GM19043 (cell line): ENCODE data around the gene KIAA1328.
"Not testable (repeated sequence)": the region's sequence is repeated elsewhere in the genome, so short reads cannot be mapped to it uniquely, and the experiment has no call there.

Experiments
- ATAC-seq: cut with Tn5 transposase; IDR thresholded peaks from one replicate; pipeline ENCODE4 v1.9.1; 2021; ENCODE audit warnings: low read depth; ENCODE audit not compliant: unreplicated experiment

Gene KIAA1328

DNA sequence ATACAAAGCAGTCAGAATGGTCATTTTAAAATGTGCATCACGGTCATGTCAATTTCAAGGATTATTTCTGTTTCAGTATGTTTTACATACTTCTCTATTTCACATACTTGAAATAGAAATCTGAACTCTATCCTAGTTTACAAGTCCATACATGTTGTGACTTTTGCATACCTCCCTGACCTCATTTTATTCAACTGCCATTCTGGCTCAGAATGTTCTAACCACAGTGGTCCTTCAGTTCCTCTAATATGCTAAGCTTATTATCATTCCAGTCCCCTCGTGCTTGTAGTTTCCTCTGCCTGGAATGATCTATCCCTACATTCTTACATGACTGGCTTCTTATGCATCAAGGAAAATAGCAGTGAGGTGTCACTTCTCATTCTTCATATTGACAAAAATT is 295.6 kb downstream of the KIAA1328 start:
- ATAC-seq = no peak

DNA sequence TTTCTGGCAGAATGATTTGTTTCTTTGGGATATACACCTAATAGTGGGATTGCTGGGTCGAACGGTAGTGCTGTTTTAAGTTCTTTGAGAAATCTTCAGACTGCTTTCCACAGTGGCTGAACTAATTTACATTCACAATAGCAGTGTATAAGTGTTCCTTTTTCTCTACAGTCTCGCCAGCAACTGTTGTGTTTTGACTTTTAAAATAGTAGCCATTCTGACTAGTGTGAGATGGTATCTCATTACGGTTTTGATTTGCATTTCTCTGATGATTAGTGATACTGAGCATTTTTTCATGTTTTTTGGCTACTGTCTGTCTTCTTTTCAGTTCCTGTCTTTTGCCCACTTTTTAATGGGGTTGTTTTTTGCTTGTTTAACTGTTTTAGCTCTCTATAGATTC is 306.2 kb downstream of the KIAA1328 start:
- ATAC-seq = no peak

DNA sequence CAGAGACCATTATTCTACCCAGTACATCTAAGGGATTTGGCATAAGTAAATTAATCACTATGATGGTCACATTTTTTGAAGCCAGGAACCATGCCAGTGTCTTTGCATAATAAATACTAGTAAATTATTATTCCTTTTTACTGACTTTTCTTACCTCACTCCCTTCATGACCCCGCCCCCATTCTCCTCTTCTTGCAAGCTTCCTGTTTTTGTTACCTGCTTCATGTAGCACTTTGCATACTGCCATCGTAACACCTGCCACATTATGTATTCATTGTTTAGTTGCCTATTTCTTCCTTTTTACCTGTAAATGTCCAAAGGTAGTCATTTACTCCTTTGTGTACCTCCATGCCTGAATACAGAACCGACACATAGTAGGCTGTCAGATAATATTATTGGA is 309.5 kb downstream of the KIAA1328 start:
- no peak for ATAC-seq

DNA sequence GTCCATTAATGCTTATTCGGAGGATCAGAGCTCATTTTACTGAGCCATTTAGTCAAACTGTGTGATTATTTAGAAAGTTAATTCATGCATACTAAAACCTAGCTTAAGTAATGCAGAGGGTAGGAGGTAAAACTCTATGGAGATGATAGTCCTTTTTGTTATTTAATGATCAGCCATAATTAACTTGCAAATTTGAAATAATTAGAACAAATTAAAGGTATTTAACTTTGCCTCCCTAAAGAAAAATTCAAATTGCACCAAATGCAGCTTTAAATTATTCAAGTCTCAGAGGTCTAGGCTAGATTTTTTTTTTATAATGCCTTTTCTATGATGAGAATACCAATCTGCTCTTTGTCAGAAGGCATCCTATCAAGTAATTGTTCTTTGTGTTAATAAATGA is 310.9 kb downstream of the KIAA1328 start:
- ATAC-seq = no peak

DNA sequence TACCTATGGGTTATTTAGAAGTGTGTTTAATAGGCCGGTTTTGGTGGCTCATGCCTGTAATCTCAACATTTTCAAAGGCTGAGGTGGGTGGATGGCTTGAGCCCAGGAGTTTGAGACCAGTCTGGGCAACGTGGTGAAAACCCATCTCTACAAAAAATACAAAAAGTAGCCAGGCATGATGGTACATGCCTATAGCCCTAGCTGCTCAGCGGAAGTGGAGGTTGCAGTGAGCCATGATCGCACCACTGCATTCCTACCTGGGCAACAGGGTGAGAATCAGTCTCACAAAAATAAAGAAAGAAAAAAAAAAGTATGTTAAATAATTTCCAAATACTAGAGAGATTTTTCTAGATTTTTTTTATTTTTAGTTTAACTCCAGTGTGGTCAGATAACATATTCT is 316.0 kb downstream of the KIAA1328 start:
- no peak for ATAC-seq

DNA sequence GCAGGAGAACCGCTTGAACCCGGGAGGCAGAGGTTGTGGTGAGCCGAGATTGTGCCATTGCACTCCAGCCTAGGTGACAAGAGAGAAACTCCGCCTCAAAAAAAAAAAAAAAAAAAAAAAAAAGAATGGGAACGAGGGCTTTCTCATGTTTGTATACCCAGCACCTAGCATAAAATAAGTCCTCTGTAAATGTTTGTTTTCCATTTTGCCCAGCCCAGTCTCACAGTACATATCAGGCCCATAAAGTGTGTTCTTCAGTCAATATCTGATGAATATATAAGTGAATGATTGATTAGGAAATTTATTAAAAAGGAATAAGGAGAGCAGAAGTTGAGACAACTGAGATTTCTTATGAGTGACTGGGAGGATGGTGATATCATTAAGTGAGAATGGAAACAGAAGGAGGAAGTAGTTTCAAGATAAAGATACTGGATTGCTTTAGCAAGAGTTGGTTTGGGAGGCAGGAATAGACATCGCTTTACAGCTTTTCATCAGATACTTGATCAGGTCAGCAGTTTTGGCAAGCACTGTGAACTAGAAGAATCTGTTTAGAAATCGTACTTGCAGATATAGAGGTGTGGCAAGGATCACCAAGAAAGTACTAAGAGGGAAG is 327.5 kb downstream of the KIAA1328 start:
- no peak for ATAC-seq

DNA sequence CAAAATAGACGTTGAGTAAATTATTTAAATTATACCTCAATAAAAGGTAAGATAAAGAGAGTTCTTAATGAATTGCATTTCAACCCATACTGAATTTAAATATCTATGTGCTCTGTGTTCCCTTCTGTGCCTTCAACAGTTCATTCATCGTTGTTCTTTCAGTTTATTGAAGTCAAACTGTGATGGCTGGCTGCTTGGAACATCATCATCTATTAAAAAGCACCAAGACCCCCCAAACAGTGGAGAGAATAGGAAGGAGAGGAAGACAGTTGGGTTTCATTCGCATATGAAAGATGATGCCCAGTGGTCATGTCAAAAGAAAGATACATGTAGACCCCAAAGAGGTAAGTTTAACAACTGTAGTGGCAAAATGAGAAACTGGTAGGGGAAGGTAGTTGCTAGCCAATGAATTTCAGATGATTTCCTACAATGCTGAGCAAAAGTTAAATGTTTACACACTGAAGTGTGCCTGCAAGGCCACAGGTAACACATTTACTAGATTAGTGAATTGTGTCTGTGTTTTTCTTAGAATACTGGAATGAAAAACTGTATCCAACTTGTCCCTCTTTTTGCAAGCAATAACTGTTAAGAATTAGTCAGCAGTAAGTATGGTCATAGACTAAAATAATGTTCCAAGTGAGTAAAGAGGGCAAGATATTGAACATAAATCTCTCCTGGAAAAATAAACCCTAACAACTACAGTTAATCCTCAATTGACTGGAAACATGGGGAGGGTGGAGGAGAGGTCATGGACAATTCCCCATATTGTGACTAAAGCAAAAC is 331.3 kb downstream of the KIAA1328 start:
- ATAC-seq = no peak

DNA sequence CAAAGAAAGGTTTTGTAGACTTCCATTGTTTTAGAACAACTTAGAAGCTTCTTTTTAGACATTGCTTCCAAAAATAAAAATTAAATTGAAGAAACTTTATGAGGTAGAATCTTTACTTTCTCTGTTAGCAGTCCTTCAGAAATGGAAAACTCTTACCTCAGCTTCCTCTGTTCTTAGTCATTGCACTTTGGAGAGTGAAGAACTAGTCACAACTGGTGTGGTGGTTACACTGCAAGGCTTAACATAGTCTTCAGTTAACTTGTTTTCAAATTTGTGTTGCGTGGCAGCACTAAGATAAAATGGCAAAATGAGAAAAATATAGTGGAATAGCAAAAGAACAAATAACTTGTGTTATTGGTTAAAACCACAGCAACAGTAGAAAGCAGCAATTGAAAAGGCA is 332.6 kb downstream of the KIAA1328 start:
- no peak for ATAC-seq

DNA sequence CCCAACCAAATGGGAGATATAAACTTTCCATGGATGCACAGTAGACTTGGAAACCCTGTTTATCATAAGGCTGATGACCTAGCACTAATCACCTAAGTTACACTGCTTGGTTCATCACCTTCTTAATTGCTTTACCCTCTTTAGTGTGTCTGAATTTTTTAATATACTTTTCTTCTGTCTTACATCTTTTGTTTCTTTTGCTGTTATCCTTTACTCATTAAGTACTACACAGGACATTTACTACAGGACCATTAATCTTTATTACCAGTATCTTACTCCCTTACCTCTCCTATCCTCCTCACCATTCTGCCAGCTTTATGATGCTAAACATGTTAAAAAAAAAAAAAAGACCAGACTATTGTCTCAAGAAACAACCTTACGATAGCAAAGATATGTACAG is 333.6 kb downstream of the KIAA1328 start:
- ATAC-seq = no peak

DNA sequence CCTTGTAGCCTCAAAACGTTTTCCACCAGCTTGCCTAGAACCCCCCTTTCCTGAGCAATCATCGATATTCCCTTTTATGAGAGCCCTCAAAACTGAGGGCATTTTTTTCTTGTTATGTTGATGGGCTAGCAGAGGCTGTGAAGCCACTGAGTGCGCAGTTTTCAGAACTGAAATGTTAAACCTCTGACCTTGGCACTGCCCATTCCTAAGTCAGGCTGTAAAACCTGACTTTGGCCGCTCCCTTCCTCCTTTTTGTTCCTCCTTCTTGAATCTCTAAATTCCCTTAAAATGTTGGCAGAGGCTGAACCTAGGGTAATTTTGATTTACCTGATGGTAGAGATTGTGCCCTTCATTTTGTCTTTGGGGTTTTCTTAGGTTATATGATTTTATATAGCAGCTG is 334.2 kb downstream of the KIAA1328 start:
- ATAC-seq = no peak

DNA sequence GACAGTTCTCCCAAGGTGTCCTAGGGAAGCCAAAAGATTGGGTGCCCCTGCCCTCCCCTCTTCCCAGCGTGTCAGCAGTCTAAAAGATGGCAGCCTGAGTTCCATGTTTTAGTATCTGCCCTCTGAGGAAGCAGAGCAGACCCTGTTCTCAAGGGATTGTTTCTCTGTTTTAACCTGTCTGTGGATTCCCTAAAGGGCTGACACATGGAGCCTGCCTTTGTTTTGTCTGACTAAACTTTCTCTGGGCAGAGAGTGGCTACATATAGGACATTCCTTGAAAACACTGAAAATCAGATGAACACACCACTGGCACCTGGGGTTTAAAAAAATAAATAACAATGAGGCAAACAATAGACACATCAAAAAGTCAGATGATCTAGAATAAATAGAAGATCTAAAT is 337.6 kb downstream of the KIAA1328 start:
- no peak for ATAC-seq

DNA sequence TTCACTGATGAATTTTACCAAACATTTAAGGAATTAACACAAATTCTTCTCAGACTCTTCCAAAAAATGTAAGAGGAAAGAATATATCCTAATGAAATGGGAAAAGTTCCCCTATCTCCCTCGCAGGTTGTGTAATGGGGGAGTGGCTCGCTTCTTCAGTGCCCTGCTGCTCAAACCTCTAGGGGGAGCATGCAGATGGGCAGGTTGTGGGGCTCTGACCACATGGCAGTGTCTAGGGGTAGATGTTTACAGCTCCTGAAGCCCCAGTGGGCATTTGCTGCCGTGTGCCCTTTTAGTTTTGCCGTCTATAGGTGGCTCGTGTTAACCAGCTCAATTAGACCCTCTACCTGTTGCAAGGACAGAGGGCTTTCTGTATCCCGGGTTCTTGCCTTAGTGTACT is 338.0 kb downstream of the KIAA1328 start:
- not testable (repeated sequence) for ATAC-seq

DNA sequence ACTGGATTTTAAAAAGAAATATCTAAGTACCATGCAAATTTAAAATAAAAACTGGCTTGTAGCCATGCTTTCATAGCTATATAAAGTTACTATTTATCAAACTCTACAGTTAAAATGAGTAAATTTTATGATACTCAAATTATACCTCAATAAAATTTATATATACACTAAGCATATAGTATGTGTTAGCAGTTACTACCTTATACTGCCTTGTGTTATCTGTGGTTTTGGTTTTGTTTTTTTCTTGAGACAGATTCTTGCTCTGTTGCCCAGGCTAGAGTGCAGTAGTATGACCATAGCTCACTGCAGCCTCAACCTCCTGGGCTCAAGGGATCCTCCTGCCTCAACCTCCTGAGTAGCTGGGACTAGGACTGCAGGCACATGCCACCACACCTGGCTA is 342.1 kb downstream of the KIAA1328 start:
- ATAC-seq = no peak

DNA sequence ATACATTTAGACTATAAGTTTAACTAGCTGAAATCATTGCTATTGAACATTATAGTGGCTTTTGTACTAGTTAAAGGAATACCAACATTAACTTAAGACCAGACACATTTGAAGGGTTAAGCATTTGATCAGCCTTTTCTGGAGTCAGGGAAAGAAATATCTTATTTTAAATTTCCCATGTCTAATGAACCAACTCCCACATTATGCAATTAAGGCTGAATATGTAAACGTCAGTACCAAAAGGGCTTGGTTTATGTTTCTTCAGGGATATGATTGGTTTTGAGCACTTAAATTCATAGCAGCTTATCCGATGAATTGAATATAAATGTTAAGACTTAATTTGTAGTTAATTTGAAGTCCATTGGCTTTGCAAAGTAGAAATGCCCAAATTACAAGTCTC is 344.5 kb downstream of the KIAA1328 start:
- ATAC-seq = no peak

DNA sequence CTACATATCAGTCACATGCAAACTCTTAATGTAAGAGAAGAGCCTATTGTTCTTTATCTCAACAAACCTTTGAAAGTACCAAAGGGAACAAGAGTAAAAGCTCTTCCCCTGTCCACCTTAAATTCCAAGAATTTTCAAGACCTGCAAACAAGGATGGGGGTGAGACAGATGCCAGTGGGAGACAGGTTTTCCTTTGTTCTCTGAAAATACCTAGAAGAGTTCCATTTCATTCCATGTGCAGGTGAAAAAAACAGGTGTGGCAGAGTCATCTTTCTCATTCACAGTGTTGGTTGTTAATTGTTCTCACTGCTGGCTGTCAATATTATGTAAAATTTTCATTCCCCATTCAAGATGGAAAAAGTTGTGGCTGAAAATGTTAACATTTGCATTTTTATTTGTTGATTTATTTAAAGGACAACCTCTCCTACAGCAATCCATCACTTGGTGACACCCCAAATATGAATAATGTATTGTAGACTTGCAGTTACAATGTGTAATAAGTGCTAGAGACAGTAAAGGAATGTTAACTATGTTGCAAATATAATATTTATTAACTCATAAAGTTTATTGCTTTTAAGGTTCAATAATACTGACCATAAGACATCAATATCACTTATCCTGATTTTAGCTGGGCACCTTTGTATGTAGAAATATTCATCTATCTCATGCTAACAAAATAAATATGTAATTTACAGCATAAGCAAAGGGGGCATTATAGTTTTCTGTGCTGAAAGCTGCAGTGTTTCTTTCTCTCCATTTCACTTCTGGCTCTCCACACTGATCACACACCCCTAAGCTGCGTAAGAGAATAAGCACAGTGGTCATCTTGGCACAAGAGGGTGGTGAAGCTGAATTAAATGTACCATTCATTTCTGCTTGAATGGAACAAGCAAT is 347.0 kb downstream of the KIAA1328 start:
- ATAC-seq = no peak

DNA sequence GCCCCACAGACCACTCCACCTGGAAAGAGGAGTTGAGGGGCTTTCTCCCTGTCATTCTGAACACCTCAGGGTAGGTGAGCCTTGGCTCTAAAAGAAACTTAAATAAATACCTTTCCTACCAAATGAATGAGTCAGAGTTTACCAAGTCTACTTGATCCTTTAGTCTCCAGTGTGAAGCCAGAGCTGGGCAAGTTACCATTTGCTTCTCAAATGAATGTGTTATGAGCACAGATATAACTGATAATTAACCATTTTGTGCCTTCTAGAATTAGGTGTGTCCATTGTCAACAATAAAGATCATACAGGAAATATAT is 347.7 kb downstream of the KIAA1328 start:
- no peak for ATAC-seq

DNA sequence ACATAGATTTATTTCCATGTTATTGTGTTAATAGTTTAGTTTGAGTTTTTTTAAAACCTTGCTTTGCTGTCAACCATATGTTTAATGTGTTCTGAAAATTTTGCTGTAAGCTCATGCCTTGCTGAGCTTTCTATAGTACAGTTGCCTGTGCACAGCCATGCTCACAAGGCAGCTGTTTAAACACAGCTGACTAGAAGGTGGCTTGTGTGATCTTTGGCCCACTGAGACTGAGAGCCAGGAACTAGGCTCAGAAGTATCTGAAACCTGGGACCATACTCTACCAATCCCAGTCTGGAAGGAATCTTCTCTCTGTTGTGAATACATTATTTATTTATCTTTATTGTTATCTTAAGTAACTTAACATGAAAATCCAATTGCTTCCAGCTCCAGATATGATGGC is 350.5 kb downstream of the KIAA1328 start:
- no peak for ATAC-seq

DNA sequence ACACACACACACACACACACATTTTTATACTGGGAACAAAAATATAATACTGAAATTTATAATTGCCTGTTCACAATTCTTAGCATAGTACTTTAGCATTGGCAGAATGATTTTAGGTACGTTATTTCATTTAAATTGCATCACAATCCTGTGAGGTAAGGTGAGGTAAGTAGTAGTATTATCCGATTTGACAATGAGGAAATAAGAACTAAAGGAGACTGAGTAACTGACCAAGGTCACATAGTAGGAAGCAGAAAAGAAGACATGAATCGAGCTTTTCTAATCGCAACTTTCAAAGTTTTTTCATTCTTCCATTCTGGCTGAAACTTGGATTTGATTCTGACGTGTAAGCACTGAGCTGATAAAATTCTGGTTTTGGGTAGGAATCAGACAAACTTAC is 351.2 kb downstream of the KIAA1328 start:
- ATAC-seq = no peak

DNA sequence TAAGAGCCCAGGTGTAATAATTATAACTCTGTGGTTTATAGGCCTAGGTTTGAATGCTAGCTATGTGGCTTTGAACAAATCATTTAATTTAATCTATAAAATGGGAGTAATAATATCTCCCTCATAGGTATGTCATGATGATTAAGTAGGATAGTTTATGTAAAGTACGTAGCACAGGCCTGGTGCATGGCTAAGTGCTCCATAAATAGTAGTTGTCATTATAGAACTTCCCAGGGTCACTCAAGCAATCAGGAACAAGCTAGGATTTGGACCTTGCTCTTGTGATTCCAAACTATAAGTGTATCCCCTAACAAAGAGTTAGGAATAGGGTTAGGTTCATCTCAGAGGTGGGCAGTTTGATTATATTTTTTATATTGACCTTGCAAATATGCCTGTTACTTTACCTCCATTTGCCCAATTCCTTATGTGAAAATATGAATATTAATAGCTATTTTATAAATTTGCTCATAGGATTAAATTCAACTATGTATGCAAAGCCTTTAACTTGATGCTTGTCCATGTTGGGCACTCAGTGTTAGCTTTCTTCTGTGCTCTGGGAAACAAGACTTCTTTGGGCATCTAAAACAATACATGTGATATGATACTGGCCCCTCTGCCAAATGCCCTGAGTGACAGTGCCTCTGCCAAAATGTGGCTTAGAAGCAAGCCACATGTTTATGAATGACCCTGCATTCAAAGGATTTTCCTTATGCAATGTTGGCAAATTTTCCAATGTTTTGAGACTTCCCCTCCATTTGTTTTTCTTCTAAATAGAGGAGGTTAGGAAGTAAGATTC is 353.6 kb downstream of the KIAA1328 start:
- ATAC-seq = no peak

DNA sequence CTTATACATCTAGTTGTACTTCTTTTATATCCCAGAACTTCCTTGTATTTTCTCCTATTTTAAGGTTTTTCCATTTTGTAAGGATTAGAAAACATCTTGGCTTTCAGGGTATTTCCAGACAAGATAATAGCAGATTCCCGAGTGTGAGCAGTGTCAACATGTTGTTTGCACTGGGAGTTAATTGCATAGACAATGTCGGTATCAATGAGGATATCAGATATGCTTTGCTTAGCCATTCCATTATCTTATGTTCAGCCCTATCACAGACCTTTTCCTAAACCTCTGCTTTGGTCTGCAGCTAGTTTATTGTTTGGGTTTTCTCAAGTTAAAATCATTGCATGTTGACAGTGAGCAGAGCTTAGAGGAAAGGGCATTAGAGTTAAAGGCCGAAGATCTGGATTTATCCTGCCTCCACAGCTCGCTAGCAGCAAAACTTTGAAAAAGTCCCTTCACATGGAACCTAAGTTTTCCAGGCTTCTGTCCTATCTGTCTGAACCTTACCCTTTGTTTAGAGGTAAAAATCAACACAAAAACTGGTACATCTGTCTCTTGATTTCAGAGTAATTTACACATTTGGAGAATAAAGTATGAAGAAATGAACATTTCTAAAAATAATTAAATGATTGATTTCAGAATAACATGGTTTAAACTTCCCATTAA is 355.4 kb downstream of the KIAA1328 start:
- no peak for ATAC-seq
